Measurements from ENCODE around the gene FIG4.

GRCh38 chr6:109706513-109706912 is 15.4 kb downstream of the FIG4 start:
- no peak for TF ChIP-seq SNAI2 (CRISPR knock-in tag; IDR thresholded peaks at IDR 0.05)
- TF ChIP-seq PATZ1 (CRISPR knock-in tag; IDR thresholded peaks at IDR 0.05; ENCODE audit: borderline replicate concordance), result no peak
- no peak for TF ChIP-seq CREB5 (CRISPR knock-in tag; IDR thresholded peaks at IDR 0.05; ENCODE audit: low read depth)
- TF ChIP-seq ZFP3 (CRISPR knock-in tag; IDR thresholded peaks at IDR 0.05), result no peak
- no peak for TF ChIP-seq ISL1 (CRISPR knock-in tag; IDR thresholded peaks at IDR 0.05)
- no peak for TF ChIP-seq ZNF70 (CRISPR knock-in tag; IDR thresholded peaks at IDR 0.05)
- TF ChIP-seq ARNTL (CRISPR knock-in tag; IDR thresholded peaks at IDR 0.05; ENCODE audit: borderline replicate concordance, low read depth), result no peak
- no peak for TF ChIP-seq OSR1 (CRISPR knock-in tag; IDR thresholded peaks at IDR 0.05)
